HepG2 (cell line): ENCODE measurements around the gene SLC9A1. TPM values are rescaled to one million over a fixed set of nuclear protein-coding genes. Genes with fewer than 3 reads are reported as not detected.

ENCODE experiments used
- CBX2 ChIP-seq, 2 experiments: fragments of 200-600 bp in 1 of 2; sonication (generic); formaldehyde crosslinking in 1 of 2; IDR thresholded peaks; 2 replicates each; pipeline versions ENCODE4 v1.7.0 to v1.8.1; 2018 to 2022; ENCODE audit warnings: low read depth in 2 of 2, low read length in 1 of 2, mild to moderate bottlenecking in 1 of 2, missing genetic modification reagents in 1 of 2
- CEBPB ChIP-seq: IDR thresholded peaks from 2 replicates; pipeline ENCODE4 v1.6.1; 2011; ENCODE audit warnings: low read depth, low read length, improper control_type of control experiment, borderline replicate concordance
- CREM ChIP-seq, 2 experiments: sonication (generic) in 1 of 2; formaldehyde crosslinking in 1 of 2; IDR thresholded peaks; 2 replicates each; pipeline versions ENCODE4 v1.4.0 to v1.6.1; 2016 to 2020; ENCODE audit warnings: antibody characterized with exemption in 1 of 2, mild to moderate bottlenecking in 1 of 2, missing genetic modification reagents in 1 of 2
- GATAD2A ChIP-seq: IDR thresholded peaks from 2 replicates; pipeline ENCODE4 v1.6.1; 2016
- HDAC2 ChIP-seq: sonication (generic); formaldehyde crosslinking; IDR thresholded peaks from 2 replicates; pipeline ENCODE4 v1.4.0; 2020; ENCODE audit warnings: missing genetic modification reagents
- JARID2 ChIP-seq: sonication (generic); formaldehyde crosslinking; IDR thresholded peaks from 2 replicates; pipeline ENCODE4 v1.8.1; 2023; ENCODE audit warnings: missing genetic modification reagents, inconsistent platforms; ENCODE audit not compliant: insufficient replicate concordance
- NFIC ChIP-seq: IDR thresholded peaks from 2 replicates; pipeline ENCODE4 v1.6.1; 2012; ENCODE audit warnings: mild to moderate bottlenecking, low read length, inconsistent platforms
- NFKBIZ ChIP-seq: IDR thresholded peaks from 2 replicates; pipeline ENCODE4 v1.6.1; 2018; ENCODE audit warnings: missing genetic modification reagents, missing compliant biosample characterization
- ZFP41 ChIP-seq: sonication (generic); formaldehyde crosslinking; IDR thresholded peaks from 2 replicates; pipeline ENCODE4 v1.4.0; 2020; ENCODE audit warnings: mild to moderate bottlenecking, missing genetic modification reagents, borderline replicate concordance
- ZNF350 ChIP-seq: sonication (generic); formaldehyde crosslinking; IDR thresholded peaks from 2 replicates; pipeline ENCODE4 v1.4.0; 2020; ENCODE audit warnings: mild to moderate bottlenecking, low read depth, missing genetic modification reagents, borderline replicate concordance
- ZNF558 ChIP-seq: sonication (generic); formaldehyde crosslinking; IDR thresholded peaks from 2 replicates; pipeline ENCODE4 v1.9.0; 2022; ENCODE audit warnings: mild to moderate bottlenecking, missing genetic modification reagents, borderline replicate concordance
- ZNF605 ChIP-seq: sonication (generic); formaldehyde crosslinking; IDR thresholded peaks from 2 replicates; pipeline ENCODE4 v1.8.0; 2022; ENCODE audit warnings: mild to moderate bottlenecking, missing genetic modification reagents
- polyA plus RNA-seq, 8 experiments: library from polyadenylated mRNA; depleted of rRNA in 3 of 8; stranded (reverse) in 7 of 8; unstranded in 1 of 8; fragments of >200 nt; fragmentation: Illumina TruSeq in 4 of 8; extraction: Trizol in 4 of 8; gene quantifications; 2 replicates each; pipeline versions ENCODE4 v1.2.1 to v1.2.3, GENCODE V29; 2011 to 2016; ENCODE audit warnings: low read depth in 4 of 8, missing spikeins in 1 of 8, mixed read lengths in 1 of 8; ENCODE audit not compliant: insufficient read depth in 1 of 8
- total RNA-seq, 5 experiments: library from RNA; depleted of rRNA; stranded (reverse); fragments of >200 nt; fragmentation: Illumina TruSeq; extraction: Trizol; gene quantifications; 2 replicates each; pipeline ENCODE4 v1.2.3, GENCODE V29; 2016; ENCODE audit warnings: low read depth in 1 of 5
- TF ChIP-seq, protein P1 (sequence below): sonication (generic); formaldehyde crosslinking; IDR thresholded peaks from 2 replicates; pipeline ENCODE4 v1.4.0; 2020; ENCODE audit warnings: missing genetic modification reagents
- TF ChIP-seq, protein P2 (sequence below): sonication (generic); formaldehyde crosslinking; IDR thresholded peaks from 2 replicates; pipeline ENCODE4 v1.4.0; 2020; ENCODE audit warnings: missing genetic modification reagents, low read depth, mild to moderate bottlenecking, borderline replicate concordance
- TF ChIP-seq, protein P3 (sequence below): sonication (generic); formaldehyde crosslinking; IDR thresholded peaks from 2 replicates; pipeline ENCODE4 v1.5.0; 2020; ENCODE audit warnings: mild to moderate bottlenecking, missing genetic modification reagents
- TF ChIP-seq, protein P4 (sequence below): sonication (generic); formaldehyde crosslinking; IDR thresholded peaks from 2 replicates; pipeline ENCODE4 v1.5.0; 2020; ENCODE audit warnings: missing genetic modification reagents
- TF ChIP-seq, protein P5 (sequence below): sonication (generic); formaldehyde crosslinking; IDR thresholded peaks from 2 replicates; pipeline ENCODE4 v1.4.0; 2020; ENCODE audit warnings: missing genetic modification reagents

Gene SLC9A1
- total and polyA plus RNA-seq, 2 of the 13 experiments (the other 11 are each of a cell fraction or from before 2014, with no cell fraction given): 1.4 to 2.9 TPM

DNA sequence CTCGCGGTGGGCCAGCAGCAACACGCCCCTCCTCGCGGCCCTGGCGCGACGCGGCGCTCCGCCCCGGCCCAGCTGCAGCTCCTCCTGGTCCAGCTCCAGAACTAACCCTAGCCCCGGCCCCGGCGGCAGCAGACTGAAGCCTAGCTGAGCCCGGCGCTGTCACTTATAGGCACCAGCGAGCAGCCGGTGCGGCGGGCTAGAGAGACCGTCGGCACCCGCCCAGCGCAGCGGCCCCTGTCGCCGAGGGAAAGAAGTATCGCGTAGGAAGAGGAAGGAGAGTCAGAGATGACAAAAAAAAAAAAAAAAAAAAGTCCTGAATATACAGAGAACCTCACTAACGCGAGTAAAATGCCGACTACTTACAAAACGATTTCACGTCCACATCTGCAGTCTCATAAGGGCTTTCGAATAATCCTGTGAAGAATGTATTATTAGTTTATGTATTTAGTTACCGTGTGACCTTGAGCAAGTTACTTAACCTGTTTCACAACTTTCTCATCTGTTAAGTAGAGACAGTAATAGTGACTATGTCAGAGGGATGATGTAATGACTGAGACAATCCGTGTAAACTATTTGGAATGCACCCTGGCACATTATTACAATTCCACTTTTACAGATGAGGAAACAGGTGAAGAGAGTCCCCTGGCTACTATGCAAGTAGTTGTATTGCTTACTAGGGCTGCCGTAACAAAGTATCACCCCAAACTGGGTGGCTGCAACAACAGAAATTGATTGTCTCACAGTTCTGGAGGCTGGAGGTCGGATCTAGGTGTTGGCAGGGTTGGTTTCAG, at the start of gene SLC9A1 (continued):
- TF ChIP-seq CREM (IDR thresholded peaks at IDR 0.05): peak; percentile 73
- peak; percentile 54; the same call in 1 of the 2 replicates for TF ChIP-seq CREM (CRISPR knock-in tag; IDR thresholded peaks at IDR 0.05)
- no peak for TF ChIP-seq ZFP41 (CRISPR knock-in tag)
- TF ChIP-seq, protein P1, sequence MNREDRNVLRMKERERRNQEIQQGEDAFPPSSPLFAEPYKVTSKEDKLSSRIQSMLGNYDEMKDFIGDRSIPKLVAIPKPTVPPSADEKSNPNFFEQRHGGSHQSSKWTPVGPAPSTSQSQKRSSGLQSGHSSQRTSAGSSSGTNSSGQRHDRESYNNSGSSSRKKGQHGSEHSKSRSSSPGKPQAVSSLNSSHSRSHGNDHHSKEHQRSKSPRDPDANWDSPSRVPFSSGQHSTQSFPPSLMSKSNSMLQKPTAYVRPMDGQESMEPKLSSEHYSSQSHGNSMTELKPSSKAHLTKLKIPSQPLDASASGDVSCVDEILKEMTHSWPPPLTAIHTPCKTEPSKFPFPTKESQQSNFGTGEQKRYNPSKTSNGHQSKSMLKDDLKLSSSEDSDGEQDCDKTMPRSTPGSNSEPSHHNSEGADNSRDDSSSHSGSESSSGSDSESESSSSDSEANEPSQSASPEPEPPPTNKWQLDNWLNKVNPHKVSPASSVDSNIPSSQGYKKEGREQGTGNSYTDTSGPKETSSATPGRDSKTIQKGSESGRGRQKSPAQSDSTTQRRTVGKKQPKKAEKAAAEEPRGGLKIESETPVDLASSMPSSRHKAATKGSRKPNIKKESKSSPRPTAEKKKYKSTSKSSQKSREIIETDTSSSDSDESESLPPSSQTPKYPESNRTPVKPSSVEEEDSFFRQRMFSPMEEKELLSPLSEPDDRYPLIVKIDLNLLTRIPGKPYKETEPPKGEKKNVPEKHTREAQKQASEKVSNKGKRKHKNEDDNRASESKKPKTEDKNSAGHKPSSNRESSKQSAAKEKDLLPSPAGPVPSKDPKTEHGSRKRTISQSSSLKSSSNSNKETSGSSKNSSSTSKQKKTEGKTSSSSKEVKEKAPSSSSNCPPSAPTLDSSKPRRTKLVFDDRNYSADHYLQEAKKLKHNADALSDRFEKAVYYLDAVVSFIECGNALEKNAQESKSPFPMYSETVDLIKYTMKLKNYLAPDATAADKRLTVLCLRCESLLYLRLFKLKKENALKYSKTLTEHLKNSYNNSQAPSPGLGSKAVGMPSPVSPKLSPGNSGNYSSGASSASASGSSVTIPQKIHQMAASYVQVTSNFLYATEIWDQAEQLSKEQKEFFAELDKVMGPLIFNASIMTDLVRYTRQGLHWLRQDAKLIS (CRISPR knock-in tag): no peak
- no peak for TF ChIP-seq NFIC
- TF ChIP-seq ZNF350 (CRISPR knock-in tag): peak; percentile 85; the same call in 1 of the 2 replicates
- TF ChIP-seq, protein P2, sequence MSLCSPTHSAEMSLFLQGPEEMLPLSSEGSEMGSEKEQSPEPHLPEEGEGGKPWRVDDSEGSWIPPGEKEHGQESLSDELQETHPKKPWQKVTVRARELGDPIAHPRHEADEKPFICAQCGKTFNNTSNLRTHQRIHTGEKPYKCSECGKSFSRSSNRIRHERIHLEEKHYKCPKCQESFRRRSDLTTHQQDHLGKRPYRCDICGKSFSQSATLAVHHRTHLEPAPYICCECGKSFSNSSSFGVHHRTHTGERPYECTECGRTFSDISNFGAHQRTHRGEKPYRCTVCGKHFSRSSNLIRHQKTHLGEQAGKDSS (CRISPR knock-in tag): 0 out of 2 replicates have a peak, but pooled peaks have one; percentile 53
- TF ChIP-seq HDAC2 (CRISPR knock-in tag): peak; percentile 44
- TF ChIP-seq, protein P3, sequence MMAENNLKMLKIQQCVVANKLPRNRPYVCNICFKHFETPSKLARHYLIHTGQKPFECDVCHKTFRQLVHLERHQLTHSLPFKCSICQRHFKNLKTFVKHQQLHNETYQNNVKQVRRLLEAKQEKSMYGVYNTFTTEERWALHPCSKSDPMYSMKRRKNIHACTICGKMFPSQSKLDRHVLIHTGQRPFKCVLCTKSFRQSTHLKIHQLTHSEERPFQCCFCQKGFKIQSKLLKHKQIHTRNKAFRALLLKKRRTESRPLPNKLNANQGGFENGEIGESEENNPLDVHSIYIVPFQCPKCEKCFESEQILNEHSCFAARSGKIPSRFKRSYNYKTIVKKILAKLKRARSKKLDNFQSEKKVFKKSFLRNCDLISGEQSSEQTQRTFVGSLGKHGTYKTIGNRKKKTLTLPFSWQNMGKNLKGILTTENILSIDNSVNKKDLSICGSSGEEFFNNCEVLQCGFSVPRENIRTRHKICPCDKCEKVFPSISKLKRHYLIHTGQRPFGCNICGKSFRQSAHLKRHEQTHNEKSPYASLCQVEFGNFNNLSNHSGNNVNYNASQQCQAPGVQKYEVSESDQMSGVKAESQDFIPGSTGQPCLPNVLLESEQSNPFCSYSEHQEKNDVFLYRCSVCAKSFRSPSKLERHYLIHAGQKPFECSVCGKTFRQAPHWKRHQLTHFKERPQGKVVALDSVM (CRISPR knock-in tag): peak; percentile 60
- TF ChIP-seq JARID2: peak; percentile 55
- TF ChIP-seq ZNF558 (CRISPR knock-in tag): peak; percentile 80; the same call in 1 of the 2 replicates
- TF ChIP-seq, protein P4, sequence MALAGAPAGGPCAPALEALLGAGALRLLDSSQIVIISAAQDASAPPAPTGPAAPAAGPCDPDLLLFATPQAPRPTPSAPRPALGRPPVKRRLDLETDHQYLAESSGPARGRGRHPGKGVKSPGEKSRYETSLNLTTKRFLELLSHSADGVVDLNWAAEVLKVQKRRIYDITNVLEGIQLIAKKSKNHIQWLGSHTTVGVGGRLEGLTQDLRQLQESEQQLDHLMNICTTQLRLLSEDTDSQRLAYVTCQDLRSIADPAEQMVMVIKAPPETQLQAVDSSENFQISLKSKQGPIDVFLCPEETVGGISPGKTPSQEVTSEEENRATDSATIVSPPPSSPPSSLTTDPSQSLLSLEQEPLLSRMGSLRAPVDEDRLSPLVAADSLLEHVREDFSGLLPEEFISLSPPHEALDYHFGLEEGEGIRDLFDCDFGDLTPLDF (CRISPR knock-in tag): peak; percentile 83
- TF ChIP-seq ZNF605 (CRISPR knock-in tag): peak; percentile 82
- TF ChIP-seq NFKBIZ (CRISPR knock-in tag): 0 out of 2 replicates have a peak, but pooled peaks have one; percentile 48
- TF ChIP-seq GATAD2A (CRISPR knock-in tag): peak; percentile 78
- peak; percentile 94 for TF ChIP-seq CEBPB
- TF ChIP-seq CBX2 (IDR thresholded peaks at IDR 0.05; ENCODE audit: low read depth, low read length): no peak
- no peak for TF ChIP-seq CBX2 (CRISPR knock-in tag; IDR thresholded peaks at IDR 0.05; ENCODE audit: low read depth)
- TF ChIP-seq, protein P5, sequence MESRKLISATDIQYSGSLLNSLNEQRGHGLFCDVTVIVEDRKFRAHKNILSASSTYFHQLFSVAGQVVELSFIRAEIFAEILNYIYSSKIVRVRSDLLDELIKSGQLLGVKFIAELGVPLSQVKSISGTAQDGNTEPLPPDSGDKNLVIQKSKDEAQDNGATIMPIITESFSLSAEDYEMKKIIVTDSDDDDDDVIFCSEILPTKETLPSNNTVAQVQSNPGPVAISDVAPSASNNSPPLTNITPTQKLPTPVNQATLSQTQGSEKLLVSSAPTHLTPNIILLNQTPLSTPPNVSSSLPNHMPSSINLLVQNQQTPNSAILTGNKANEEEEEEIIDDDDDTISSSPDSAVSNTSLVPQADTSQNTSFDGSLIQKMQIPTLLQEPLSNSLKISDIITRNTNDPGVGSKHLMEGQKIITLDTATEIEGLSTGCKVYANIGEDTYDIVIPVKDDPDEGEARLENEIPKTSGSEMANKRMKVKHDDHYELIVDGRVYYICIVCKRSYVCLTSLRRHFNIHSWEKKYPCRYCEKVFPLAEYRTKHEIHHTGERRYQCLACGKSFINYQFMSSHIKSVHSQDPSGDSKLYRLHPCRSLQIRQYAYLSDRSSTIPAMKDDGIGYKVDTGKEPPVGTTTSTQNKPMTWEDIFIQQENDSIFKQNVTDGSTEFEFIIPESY: peak; percentile 62
